ENCODE measurements around the gene SLC29A3. TPM values are rescaled to one million over a fixed set of nuclear protein-coding genes. Genes with fewer than 3 reads are reported as not detected.

The SLC29A3 gene
- total and polyA plus RNA-seq, 2 of the 8 experiments (the other 6 are each of a cell fraction or from before 2014, with no cell fraction given) = 14.0 to 24.6 TPM

DNA sequence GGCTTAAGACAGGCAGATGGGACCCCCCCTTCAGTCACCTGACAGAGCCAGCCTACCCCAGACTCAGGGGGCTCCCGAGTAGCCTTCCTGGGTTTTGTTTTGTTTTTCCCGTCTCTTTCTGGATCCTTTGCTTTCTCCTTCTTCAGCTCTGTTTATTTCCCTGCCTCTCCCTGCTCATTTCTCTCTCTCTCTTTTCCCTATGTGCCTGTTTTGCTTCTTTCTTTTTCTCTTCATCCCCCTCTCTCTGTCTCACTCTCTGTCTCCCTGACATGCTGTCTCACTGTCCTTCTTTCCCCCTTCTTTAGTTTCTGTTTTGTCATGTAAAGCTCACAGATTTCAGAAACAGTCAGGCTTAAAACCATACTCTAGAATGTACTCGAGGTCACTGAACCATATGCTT is 38.2 kb upstream of the SLC29A3 start:
- ChIA-PET POLR2A (ENCODE audit: partially characterized antibody) (interaction anchor here (3.8 kb wide), 1 partner anchor 11 kb away, joined by 13 read pairs; no protein-coding TSS in a partner anchor), CTCF (ENCODE audit: partially characterized antibody) (interaction anchor here (0.7 to 11.2 kb wide), 7 partner anchors 9 to 604 kb away, joined by 3 to 175 read pairs (median 4); no protein-coding TSS in a partner anchor)
- Histone ChIP-seq H2BK5ac (ENCODE audit: low read depth, low read length) (no peak overlapping the region), H3K14ac (ENCODE audit: insufficient read length) (no peak overlapping the region), H3K4ac (replicated peaks; ENCODE audit: insufficient read length, low read depth, low read length) (no peak overlapping the region), H3K23me2 (ENCODE audit: low read depth, low read length) (no peaks in the 10 kb centered on the region), H3K9me3 (ENCODE audit: insufficient read depth in 2 of 2, low read depth in 1 of 2, low read length in 1 of 2) (no peaks in the 10 kb centered on the region), H3K9ac (replicated peaks in 1 of 4; ENCODE audit: extremely low read depth in 1 of 4, low read depth in 3 of 4, low read length in 3 of 4) (no peak overlapping the region; a peak in 1 of 7 replicates), H3K79me2 (ENCODE audit: control insufficient read depth in 1 of 2, insufficient read depth in 2 of 2, low read length in 2 of 2) (peaks cover 0 to 4% of the 10 kb centered on the region in 2 experiments; a peak in 1 of 4 replicates), H2BK20ac (ENCODE audit: low read length) (no peak overlapping the region), H3K23ac (ENCODE audit: insufficient read length) (no peak overlapping the region), H2AK5ac (ENCODE audit: low read depth, low read length) (no peak overlapping the region), H3K4me2 (ENCODE audit: insufficient read depth in 1 of 2, low read depth in 2 of 2, low read length in 2 of 2) (no peak overlapping the region), H3K27me3 (replicated peaks in 1 of 4; ENCODE audit: control insufficient read depth in 3 of 4, extremely low read depth in 1 of 4, insufficient read depth in 3 of 4, low read length in 3 of 4) (no peaks in the 10 kb centered on the region), H4K91ac (replicated peaks; ENCODE audit: insufficient read length, low read length) (no peak overlapping the region), H3K36me3 (ENCODE audit: control insufficient read depth in 2 of 4, insufficient read depth in 4 of 4, low read length in 3 of 4) (peaks cover 0 to 5% (median 2%) of the 10 kb centered on the region in 4 experiments; a peak in 1 of 8 replicates), H2BK15ac (ENCODE audit: low read length) (no peak overlapping the region), H3K56ac (replicated peaks; ENCODE audit: insufficient read length, low read depth, low read length) (no peak overlapping the region), H3K4me1 (replicated peaks in 1 of 4; ENCODE audit: control insufficient read depth in 3 of 4, insufficient read depth in 4 of 4, low read length in 3 of 4) (peaks cover 0 to 22% (median 16%) of the 10 kb centered on the region in 4 experiments; a peak in 6 of 7 replicates), H3K18ac (ENCODE audit: extremely low read depth, low read length) (no peak overlapping the region), H3K4me3 (ENCODE audit: extremely low read depth in 1 of 4, insufficient read depth in 2 of 4, low read depth in 3 of 4, low read length in 4 of 4) (no peak overlapping the region), H3K79me1 (ENCODE audit: low read depth, low read length) (peaks cover 2% of the 10 kb centered on the region; the same call in 1 of the 2 replicates), H2BK120ac (replicated peaks; ENCODE audit: low read depth, low read length) (no peak overlapping the region), H4K8ac (ENCODE audit: extremely low read depth, insufficient read depth, low read length) (no peak overlapping the region), H2AFZ (ENCODE audit: low read length) (no peak overlapping the region), H4K5ac (ENCODE audit: insufficient read length, low read depth, low read length) (no peak overlapping the region), H3K27ac (ENCODE audit: low read depth, low read length) (no peak overlapping the region), H4K20me1 (replicated peaks in 1 of 2; ENCODE audit: control insufficient read depth in 1 of 2, insufficient read depth in 2 of 2, low read length in 2 of 2) (peaks cover 0 to 6% of the 10 kb centered on the region in 2 experiments), H2BK12ac (ENCODE audit: low read depth, low read length) (no peak overlapping the region)
- FAIRE-seq (no peak), DNase-seq (ENCODE audit: low read depth in 1 of 2, low spot score in 2 of 2) (no peak)
- 57% methylated on average over 3 of the region's 3 CpGs; no CpG with 5 or more reads in 1 of the 2 experiments for WGBS, 2 experiments (ENCODE audit: extremely low coverage in 1 of 2, insufficient coverage in 1 of 2, insufficient read length in 1 of 2, insufficient replicate concordance in 2 of 2, low coverage in 1 of 2, low lambda C conversion rate in 2 of 2, missing lambda C conversion rate in 1 of 2)
- no peak for TF ChIP-seq CTCF (IDR thresholded peaks at IDR 0.05; ENCODE audit: control extremely low read depth in 1 of 3, insufficient read depth in 1 of 3, low read depth in 1 of 3, low read length in 3 of 3)
- TF ChIP-seq KDM4A (IDR thresholded peaks at IDR 0.05; ENCODE audit: low read depth, low read length, severe bottlenecking) = no peak
- TF ChIP-seq TCF12 (IDR thresholded peaks at IDR 0.05; ENCODE audit: low read depth, low read length) = no peak
- no peak for TF ChIP-seq SIX5 (IDR thresholded peaks at IDR 0.05; ENCODE audit: low read depth, low read length)
- TF ChIP-seq, protein P1, sequence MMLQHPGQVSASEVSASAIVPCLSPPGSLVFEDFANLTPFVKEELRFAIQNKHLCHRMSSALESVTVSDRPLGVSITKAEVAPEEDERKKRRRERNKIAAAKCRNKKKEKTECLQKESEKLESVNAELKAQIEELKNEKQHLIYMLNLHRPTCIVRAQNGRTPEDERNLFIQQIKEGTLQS (IDR thresholded peaks at IDR 0.05; ENCODE audit: insufficient read depth, low read depth, low read length) = no peak
- TF ChIP-seq TEAD4 (IDR thresholded peaks at IDR 0.05; ENCODE audit: low read depth, low read length) = no peak
- no peak for TF ChIP-seq POLR2AphosphoS5 (IDR thresholded peaks at IDR 0.05; ENCODE audit: low read depth, low read length)
- no peak for TF ChIP-seq TAF7 (optimal IDR thresholded peaks at IDR 0.05; ENCODE audit: borderline replicate concordance, low read depth, low read length)
- no peak for TF ChIP-seq GABPA (IDR thresholded peaks at IDR 0.05; ENCODE audit: borderline replicate concordance, insufficient read depth, low read length)
- no peak for TF ChIP-seq SP2 (IDR thresholded peaks at IDR 0.05; ENCODE audit: low read length)
- TF ChIP-seq SRF (IDR thresholded peaks at IDR 0.05; ENCODE audit: low read depth, low read length) = no peak

All from H1 (cell line).